ENCODE results near the gene SCUBE3.

SCUBE3 gene

DNA sequence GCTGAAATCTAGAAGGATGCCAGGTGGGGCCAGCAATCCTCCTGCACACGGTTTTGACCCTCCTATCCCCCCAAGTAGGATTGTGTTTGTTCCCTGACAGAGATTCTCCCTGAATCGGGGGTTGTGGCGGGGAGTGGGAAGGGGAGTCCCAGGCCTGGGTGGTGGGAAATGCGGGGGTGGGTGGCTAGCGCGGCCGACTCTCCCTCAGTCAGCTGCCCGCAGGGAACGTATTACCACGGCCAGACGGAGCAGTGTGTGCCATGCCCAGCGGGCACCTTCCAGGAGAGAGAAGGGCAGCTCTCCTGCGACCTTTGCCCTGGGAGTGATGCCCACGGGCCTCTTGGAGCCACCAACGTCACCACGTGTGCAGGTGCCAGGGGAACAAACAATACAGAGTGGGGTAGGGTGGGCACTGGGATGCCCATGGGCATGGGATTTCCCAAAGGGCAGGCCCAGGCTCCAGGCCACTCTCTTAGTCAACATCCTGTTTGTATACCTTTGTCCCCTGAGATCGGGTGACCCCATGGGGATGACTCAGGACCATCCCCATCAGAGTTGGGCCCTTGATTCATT, 29.7 kb downstream of the SCUBE3 start:
- Histone ChIP-seq H3K4me3 (no peak overlapping the region), H3K27ac (no peak overlapping the region)
- no peak for DNase-seq (ENCODE audit: low spot score)
- no peak for TF ChIP-seq CTCF (IDR thresholded peaks at IDR 0.05)

GRCh38 chr6:35244551-35244950, 30.8 kb downstream of the SCUBE3 start:
- no peak for DNase-seq (ENCODE audit: low spot score)
- H3K4me3 ChIP-seq = no peak overlapping the region
- no peak for TF ChIP-seq CTCF (IDR thresholded peaks at IDR 0.05)
- H3K27ac ChIP-seq = no peak overlapping the region

DNA sequence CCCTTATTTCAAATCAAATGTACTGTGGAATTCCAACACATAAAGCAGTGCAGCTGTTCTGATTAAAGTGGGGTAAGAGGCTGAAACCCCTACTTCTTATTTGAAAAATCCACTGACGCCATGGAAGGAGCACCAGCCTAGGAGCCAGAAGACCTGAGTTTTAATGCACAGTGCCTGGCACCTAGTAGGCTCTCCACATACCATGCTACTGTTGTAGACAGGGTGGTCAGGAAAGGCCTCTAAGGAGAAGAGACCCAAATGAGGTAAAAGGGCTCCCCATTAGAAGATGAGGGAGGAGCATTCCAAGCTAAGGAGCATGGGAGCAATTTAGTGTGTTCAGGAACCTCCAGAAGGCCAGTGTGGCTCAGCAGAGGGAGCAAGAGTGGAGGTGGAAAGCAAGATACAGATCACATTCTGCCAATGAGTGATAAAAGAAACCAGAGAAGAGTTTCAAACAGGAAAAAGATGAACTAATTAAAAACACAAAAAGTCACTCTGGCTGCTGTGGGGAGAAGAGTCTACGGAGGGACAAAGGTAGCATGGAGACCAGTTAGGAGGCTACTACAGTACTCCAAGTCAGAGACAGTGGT, 34.0 kb downstream of the SCUBE3 start:
- DNase-seq (ENCODE audit: low spot score) = no peak
- no peak for TF ChIP-seq CTCF (IDR thresholded peaks at IDR 0.05)
- no peak overlapping the region for H3K4me3 ChIP-seq
- H3K27ac ChIP-seq = no peak overlapping the region

DNA sequence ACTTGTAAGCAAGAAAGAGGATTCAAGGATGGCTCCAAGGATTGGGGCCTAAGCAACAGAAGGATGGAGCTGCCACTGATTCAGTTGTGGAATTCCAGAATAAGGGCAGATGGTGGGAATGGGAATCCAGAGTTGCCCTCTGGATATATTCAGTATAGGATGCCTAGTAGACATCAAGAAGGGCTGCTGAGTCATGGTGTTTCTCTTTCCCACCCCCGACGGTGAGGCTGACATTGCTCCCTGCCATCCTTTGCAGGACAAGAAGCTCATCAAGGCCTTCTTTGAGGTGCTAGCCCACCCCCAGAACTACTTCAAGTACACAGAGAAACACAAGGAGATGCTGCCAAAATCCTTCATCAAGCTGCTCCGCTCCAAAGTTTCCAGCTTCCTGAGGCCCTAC, 34.5 kb downstream of the SCUBE3 start:
- no peak overlapping the region for H3K27ac ChIP-seq
- no peak overlapping the region for H3K4me3 ChIP-seq
- DNase-seq (ENCODE audit: low spot score) = no peak
- no peak for TF ChIP-seq CTCF (IDR thresholded peaks at IDR 0.05)

DNA sequence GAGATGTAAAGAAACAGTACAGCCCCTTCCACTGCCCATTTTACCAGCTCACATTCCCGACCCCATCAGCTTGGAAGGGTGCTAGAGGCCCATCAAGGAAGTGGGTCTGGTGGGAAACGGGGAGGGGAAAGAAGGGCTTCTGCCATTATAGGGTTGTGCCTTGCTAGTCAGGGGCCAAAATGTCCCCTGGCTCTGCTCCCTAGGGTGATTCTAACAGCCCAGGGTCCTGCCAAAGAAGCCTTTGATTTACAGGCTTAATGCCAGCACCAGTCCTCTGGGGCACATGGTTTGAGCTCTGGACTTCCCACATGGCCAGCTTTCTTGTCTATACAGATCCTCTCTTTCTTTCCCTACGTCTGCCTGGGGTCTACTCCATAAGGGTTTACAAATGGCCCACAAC, 35.2 kb downstream of the SCUBE3 start:
- no peak for DNase-seq (ENCODE audit: low spot score)
- no peak overlapping the region for H3K4me3 ChIP-seq
- H3K27ac ChIP-seq = no peak overlapping the region
- TF ChIP-seq CTCF (IDR thresholded peaks at IDR 0.05) = no peak

- no peak for TF ChIP-seq CTCF (IDR thresholded peaks at IDR 0.05)
Measured at GRCh38 chr6:35251949-35252348, 38.2 kb downstream of the SCUBE3 start.

GRCh38 chr6:35253249-35253648, 39.5 kb downstream of the SCUBE3 start:
- no peak for DNase-seq (ENCODE audit: low spot score)
- Histone ChIP-seq H3K4me3 (no peak overlapping the region), H3K27ac (no peak overlapping the region)
- TF ChIP-seq CTCF (IDR thresholded peaks at IDR 0.05) = no peak

More at GRCh38 chr6:35251949-35252348, 38.2 kb downstream of the SCUBE3 start:
- Histone ChIP-seq H3K27ac (no peak overlapping the region), H3K4me3 (no peak overlapping the region)
- no peak for DNase-seq (ENCODE audit: low spot score)

Measured in coronary artery (tissue), 2 donors.